Stimulated activated CD4-positive, alpha-beta T cell treated with anti-CD3 and anti-CD28 coated beads, Interleukin-1b, Interleukin-23, amount 100 ng/mL, for 1 hour (primary cell): ENCODE results near the gene ESPN.
"Not testable (repeated sequence)": the region's sequence is repeated elsewhere in the genome, so short reads cannot be mapped to it uniquely, and the experiment has no call there.

Source experiments
- DNase-seq, 2 donors: peaks; one replicate each; pipeline ENCODE4 v3.0.0-alpha.2; 2020; ENCODE audit warnings: low read depth in 2 of 2

Gene ESPN, protein sequence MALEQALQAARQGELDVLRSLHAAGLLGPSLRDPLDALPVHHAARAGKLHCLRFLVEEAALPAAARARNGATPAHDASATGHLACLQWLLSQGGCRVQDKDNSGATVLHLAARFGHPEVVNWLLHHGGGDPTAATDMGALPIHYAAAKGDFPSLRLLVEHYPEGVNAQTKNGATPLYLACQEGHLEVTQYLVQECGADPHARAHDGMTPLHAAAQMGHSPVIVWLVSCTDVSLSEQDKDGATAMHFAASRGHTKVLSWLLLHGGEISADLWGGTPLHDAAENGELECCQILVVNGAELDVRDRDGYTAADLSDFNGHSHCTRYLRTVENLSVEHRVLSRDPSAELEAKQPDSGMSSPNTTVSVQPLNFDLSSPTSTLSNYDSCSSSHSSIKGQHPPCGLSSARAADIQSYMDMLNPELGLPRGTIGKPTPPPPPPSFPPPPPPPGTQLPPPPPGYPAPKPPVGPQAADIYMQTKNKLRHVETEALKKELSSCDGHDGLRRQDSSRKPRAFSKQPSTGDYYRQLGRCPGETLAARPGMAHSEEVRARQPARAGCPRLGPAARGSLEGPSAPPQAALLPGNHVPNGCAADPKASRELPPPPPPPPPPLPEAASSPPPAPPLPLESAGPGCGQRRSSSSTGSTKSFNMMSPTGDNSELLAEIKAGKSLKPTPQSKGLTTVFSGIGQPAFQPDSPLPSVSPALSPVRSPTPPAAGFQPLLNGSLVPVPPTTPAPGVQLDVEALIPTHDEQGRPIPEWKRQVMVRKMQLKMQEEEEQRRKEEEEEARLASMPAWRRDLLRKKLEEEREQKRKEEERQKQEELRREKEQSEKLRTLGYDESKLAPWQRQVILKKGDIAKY

GRCh38 chr1:6424619-6425593, at the start of gene ESPN:
ESPN (plus strand) TSS chr1:6424776; CDS start chr1:6424956, 180 bp downstream.
- no peak for DNase-seq

- DNase-seq, result no peak
These were observed 46.4 kb upstream of the ESPN start for GRCh38 chr1:6378096-6378746.

DNA sequence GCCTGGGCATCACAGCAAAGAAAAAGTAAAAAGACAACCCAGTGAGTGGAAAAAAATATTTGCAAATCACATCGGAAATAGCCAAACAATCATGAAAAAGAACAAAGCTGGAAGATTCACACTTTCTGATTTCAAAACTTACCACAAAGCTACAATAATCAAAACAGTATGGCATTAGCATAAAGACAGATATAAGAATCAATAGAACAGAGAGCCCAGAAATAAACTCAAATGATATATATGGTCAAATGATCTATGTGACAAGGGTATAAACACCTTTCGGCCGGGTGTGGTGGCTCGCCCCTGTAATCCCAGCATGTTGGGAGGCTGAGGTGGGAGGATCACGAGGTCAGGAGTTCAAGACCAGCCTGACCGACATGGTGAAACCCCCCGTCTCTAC, 44.5 kb upstream of the ESPN start:
- DNase-seq, result no peak

- DNase-seq, result no peak
These were observed 40.4 kb upstream of the ESPN start for GRCh38 chr1:6384135-6384534.

GRCh38 chr1:6384962-6385361, 39.6 kb upstream of the ESPN start:
- no peak for DNase-seq

DNA sequence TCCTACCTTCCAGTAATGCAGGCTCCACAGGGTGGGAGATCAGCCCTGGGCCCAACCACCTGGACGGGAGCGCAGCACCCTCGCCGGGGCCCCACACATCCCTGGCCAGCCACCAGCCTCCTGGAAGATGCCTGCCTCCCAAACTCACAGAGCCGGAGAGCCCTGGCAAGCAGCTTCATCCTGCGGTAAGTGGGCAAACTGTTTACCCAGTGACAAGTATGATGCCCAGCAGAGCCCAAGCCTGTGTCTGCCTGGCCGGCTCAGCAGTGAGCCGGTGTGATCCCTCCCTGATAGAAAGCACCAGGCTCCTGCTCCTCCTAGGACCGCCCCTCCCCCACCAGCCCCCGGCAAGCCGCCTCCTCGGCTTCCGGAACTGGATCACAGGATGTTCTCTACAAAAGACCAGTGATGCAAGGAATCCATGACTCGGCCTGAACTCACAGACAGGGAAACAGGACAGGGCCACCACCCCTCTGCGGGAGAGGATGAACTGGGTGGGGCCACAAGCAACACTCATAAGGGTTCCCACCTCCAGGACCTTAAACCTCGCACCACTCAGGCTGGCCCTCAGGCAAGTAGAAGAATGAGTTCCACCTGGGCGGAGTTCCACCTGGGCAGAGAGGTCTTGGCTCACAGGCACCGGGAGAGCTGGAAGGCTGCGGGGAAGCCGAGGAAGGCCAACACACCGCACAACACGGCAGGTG, 38.9 kb upstream of the ESPN start:
- DNase-seq, result no peak

GRCh38 chr1:6386371-6386949, 38.1 kb upstream of the ESPN start:
- DNase-seq, result no peak

- DNase-seq, result no peak
These were observed 34.6 kb upstream of the ESPN start for GRCh38 chr1:6389971-6390370.

- no peak for DNase-seq
These were observed 32.4 kb upstream of the ESPN start for GRCh38 chr1:6391951-6392808.

DNA sequence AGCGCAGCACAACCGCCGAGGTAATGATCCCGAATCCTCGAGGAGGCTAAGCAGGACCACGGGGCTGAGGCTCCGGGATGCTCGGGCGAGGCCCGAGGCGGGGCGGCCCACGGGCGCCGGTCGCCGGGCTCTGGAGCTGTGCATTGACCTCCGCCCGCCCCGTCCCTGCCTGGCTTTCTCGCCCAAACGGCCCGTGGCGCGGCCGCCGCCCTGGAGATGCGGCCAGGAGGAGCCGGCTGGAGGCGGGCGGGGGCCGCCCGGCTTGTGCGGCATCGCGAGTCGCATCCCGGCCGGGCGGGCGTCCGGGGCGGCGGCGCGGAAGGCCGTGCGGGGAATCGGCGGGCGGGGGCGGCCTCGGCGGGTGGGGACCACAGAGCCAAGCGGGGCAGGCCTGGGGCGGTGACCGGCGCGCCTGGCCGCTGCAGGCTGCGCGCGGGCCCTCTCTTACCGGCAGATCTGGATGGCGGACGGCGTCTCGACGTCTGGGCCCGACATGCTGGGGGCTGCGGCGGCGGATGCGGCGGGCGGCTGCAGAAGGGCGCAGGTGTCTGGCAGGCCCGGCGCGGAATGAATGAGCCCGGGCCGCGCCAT, 31.7 kb upstream of the ESPN start:
- no peak for DNase-seq

DNA sequence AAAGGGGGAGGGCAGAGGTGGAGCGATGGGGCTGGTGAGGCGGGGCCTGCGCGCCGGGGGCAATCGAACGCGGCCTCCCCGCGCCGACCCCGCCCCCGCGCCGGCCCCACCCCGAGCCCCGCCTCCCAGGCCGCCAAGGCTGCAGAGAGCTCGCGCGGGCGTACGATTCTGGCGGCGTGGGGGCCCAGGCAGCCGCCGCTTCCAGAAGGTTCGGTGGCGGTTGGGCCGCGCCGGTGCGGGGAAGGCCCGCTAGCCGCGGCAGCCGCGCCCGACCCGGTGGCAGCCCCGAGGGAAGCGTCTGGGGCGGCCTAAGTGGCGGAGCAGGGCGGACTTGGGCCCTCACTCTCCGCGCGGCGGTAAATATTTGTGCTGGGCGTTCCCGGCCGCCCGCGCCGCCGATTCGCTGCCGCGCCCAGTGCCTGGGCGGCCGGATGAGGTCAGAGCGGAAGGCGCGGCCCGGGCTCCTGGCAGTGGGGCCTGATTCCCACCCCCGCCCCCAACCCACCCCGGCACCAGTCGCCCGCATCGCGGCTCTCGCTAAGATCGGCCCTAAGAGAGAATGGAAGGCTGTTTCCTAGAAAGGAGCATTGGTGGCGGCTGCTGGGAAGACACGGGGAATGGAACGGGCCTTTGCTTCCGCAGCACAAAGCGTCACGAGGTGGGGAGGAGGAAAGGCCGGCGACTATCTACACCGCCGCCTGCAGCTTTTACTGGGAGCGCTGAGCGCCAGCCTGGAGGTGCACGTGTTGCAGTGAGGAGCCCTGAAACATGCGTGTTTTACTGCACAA, 31.0 kb upstream of the ESPN start, which contains the start of gene ACOT7:
ACOT7 (minus strand) TSS at position 368 of the 788 bp plus-strand sequence. CDS start 368 bp downstream, outside the sequence.
- DNase-seq, result peak; percentile 81 to 89

GRCh38 chr1:6395130-6395529, 29.4 kb upstream of the ESPN start:
- not testable (repeated sequence) for DNase-seq

DNA sequence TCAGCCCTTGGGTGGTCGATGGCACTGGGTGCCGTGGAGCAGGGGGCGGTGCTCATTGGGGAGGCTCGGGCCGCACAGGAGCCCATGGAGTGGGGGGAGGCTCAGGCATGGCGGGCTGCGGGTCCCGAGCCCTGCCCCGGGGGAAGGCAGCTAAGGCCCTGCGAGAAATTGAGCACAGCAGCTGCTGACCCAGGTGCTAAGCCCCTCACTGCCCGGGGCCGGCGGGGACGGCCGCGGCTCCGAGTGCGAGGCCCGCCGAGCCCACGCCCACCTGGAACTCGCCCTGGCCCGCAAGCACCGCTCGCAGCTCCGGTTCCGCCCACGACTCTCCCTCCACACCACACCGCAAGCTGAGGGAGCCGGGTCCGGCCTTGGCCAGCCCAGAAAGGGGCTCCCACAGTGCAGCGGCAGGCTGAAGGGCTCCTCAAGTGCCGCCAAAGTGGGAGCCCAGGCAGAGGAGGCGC, 28.8 kb upstream of the ESPN start:
- not testable (repeated sequence) for DNase-seq

DNA sequence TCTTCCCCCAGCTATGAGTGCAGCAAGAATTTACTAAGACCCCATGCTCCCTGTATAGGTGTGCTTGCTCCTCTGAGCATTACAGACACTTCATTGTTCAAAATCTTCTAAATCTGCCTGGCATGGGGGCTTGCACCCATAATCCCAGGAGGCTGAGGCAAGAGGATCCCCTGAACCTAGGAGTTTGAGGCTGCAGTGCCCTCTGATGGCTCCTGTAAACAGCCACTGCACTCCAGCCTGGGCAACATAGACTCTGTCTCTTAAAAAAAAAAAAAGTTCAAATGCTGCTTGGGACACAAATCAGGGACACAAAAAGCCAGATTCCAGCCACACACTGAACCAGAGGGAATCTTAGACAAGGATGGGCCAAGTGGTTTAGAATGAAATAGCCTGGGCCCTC, 27.6 kb upstream of the ESPN start:
- DNase-seq, result no peak

DNA sequence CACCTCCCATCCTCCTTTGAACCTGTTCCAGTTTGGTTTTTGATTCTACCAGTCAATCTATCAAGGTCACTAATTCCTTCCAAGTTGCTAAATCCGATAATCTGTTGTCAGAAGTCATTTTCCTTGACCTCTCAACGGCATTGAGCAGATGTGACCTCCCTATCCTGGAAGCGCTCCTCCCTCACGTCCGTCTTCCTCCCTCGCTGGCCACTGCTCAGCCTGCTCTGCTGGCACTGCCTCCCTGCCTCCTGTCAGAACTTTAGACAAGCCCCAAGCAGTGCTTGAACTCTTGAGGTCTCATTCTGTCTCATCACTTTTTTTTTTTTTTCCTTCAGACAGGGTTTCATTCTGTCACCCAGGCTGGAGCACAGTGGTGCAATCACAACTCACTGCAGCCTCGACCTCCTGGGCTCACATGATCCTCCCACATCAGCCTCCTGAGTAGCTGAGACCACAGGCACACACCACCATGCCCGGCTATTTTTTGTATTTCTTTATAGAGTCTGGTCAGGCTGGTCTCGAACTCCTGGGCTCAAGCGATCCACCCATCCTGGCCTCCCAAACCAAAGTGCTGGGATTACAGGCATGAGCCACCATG, 26.6 kb upstream of the ESPN start:
- DNase-seq, result no peak

DNA sequence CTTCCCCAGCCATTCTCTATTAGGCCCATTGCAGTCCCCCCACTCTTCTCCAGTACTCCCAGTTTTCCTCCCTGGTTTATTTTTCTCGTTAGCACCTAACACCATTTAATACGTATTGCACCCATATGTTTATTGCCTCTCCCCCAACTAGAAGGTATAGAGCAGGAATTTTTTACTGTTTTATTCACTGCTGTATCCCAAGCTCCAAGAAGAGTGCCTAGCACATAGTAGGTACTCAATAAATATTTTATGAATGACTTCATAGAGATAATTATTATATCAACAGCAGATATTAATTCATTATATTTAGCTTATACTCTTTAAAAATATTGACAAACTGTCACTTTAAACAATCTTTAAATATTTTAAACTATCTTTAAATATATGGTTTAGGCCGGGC, 25.3 kb upstream of the ESPN start:
- no peak for DNase-seq

DNA sequence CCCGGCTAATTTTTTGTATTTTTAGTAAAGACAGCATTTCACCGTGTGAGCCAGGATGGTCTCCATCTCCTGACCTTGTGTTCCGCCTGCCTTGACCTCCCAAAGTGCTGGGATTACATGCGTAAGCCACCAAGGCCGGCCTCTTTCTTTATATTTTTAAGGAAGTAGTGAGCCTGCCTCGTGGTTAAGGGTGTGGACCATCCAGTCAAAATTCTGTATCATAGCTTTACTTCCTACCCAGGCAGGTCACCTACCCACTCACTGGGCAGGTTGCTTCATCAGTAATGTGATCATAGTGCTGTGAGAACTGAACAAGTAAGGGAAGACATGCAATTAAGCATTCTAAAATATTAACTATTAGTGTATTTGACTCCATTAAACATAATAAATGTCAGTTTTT, 22.9 kb upstream of the ESPN start:
- no peak for DNase-seq
